T-helper 1 cell treated with Interleukin-12 subunit alpha and Interleukin-12 subunit beta and Interleukin-4 antibody, amounts not matched to agents 30 ng/mL and 1 ng/mL, for 36 hours (primary cell): ENCODE measurements around the gene PKDCC. TPM values are rescaled to one million over a fixed set of nuclear protein-coding genes. Genes with fewer than 3 reads are reported as not detected.
"Not testable (repeated sequence)": the region's sequence is repeated elsewhere in the genome, so short reads cannot be mapped to it uniquely, and the experiment has no call there.

Experiments used
- intact Hi-C: fragments of 100-400 bp; cut with micrococcal nuclease; formaldehyde crosslinking; loops from one replicate; pipeline ENCODE4 v1.15.1; 2024
- total RNA-seq: library from RNA; stranded (reverse); gene quantifications from 2 replicates; pipeline ENCODE4 v1.2.3, GENCODE V29; 2022

Gene PKDCC
- total RNA-seq, 1 donor from 2014 or later: not detected

DNA sequence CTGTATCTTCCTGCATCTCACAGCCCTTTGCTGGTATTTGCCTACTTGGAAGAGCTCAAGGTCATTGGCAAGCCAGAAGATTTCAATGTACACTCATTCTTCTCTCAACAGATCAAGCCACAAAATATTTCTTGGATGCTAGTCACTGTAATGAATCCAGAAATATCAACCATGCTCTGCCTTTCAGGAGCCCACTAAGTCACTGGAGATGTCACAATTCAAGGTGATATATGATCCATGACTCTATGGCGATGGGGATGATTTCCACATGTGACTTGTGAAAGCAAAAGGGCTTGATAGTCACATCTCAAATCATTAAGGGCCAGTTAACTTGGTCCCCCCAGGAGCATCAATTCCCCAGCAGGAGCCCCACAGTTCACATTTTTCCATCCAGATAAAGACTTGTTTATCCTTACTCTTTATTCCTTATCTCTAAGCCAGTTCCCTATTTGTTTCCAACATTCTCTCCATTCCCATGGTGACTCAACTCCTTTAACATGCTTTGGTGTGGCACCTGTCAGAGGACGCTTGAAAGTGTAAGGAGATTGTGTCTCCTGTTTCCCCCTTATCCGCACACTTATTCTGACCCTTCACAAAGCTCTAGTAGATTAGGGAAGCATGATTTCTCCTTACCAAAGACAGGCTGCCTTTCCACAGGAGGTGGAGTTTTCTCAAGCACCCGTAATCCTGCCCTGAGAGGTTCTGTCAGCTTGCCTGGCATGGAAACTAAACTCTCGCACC is 15.8 kb downstream of the PKDCC start:
- intact Hi-C loops: no loop called here

DNA sequence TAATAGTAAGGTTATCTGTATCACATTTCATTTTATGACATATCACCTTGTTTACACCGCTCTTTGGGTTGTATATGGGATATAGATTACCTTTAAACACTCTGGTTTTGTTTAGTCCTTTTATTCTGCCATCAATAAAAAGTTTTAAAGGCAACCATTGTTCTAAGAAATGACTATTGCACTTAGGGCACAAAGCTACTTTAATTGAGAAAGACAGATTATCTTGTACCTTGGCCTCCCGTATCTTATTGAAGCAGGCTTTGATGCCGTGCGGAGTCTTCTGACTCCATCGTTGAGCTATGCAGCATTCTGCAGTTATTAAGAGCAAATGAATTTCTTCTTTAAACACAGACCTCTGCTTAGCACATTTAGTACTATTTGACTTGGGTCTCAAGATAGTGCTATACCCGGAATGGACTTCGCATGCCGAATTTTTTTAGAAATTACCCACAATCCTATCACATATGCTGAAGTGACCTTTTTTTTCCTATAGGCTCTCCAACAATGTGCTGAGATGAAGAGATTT is 16.7 kb downstream of the PKDCC start:
- intact Hi-C loops: no loop called here

DNA sequence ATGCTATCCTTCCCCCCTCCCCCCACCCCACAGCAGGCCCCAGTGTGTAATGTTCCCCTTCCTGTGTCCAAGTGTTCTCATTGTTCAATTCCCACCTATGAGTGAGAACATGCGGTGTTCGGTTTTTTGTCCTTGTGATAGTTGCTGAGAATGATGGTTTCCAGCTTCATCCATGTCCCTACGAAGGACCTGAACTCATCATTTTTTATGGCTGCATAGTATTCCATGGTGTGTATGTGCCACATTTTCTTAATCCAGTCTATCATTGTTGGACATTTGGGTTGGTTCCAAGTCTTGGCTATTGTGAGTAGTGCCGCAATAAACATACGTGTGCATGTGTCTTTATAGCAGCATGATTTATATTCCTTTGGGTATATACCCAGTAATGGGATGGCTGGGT is 17.9 kb downstream of the PKDCC start:
- intact Hi-C loops: not testable (repeated sequence)

DNA sequence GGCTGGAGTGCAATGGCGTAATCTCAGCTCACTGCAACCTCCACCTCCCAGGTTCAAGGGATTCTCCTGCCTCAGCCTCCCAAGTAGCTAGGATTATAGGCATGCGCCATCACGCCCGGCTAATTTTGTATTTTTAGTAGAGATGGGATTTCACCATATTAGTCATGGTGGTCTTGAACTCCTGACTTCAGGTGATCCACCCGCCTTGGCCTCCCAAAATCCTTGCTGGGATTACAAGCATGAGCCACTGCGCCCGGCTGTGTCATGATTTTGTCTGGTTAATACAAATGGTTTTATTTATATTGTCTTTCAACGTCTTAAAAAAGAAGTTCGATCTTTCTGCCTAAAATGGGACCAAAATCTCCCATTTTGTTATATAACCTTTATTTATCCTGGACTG is 19.2 kb downstream of the PKDCC start:
- intact Hi-C loops: not testable (repeated sequence)

DNA sequence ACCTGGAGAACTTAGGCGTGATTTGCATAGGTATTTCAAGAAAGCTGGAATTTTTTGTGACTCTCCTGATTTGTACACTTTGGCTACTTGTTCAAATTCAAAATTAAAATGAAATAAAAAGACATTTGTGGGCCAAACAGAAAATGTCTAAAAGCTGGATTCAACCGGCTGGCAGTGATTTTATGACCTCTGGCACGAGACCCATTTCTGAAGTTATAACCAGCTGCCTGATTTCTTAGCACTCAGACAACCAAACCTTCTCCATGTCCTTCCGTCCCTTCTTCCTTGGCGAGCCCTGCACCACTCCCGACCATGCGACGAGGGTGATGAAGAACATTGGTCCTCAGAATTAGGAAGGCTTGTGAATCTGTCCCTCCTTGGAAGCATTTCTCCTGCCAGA is 19.7 kb downstream of the PKDCC start:
- intact Hi-C loops: no loop called here

DNA sequence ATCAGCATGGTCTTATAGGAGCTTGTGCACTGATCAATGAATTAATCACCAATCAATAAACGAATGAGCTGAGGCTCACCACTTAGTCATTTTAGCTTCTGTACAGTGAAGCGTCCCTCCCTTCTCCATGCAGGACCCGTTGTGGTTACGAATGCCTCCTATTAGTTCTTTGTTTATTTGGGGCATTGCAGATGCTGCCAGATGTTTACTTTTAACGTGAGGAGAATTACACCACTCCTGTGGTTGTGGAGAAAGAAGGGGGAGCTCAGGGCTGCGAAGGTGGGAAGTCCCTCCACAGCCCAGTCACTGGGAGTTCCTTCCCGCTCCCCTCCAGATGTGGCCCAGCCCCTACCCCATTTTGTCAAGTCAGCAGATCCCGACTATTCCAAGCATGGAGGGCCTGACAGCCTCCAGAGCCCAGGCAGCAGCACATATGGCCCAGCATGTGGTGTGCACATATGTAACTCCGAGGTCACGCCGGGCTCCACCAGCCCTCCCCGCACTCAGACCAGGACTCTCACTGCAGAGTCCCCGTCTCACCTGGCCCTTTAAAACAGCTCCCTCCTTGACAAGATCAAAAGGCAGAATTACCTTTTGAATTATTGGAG is 20.9 kb downstream of the PKDCC start:
- intact Hi-C loops: no loop called here

DNA sequence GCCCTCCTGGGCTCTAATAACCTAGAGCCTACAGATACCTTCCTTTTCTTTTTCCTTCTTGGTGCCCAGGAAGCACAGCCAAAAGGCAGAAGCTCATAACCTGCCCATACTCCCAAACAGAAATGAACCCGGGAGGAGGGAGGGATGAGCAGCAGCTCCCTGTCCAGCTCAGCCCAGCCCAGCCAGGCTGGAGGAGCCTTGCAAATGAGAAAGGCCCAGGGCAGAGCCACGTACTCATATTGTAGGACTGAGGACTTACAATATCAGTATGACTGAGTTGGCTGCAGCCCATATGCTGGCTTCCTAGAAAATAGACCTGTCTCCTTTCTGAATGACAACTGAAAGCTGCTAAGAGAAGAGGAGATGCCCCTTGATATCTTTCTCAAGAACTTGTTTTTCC is 21.7 kb downstream of the PKDCC start:
- intact Hi-C loops: no loop called here

DNA sequence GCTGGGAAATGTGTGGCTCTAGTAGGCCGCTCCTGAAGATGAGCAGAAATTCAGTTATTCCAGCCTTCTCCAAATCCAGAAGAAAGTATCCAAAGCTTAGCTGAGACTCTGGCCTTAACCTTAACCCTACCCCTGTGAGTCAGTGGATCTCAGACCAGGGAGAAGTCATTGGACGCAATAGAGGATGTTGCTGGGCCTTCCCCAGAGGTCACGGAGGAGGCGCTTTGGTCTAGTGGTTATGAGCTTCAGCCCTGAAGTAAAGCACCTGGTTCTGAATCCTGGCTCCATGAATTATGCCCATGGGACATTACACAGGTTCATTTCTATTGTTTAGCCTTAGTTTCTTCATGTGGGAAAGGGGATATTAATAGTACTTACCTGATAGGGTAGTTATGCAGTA is 24.0 kb downstream of the PKDCC start:
- intact Hi-C loops: no loop called here

DNA sequence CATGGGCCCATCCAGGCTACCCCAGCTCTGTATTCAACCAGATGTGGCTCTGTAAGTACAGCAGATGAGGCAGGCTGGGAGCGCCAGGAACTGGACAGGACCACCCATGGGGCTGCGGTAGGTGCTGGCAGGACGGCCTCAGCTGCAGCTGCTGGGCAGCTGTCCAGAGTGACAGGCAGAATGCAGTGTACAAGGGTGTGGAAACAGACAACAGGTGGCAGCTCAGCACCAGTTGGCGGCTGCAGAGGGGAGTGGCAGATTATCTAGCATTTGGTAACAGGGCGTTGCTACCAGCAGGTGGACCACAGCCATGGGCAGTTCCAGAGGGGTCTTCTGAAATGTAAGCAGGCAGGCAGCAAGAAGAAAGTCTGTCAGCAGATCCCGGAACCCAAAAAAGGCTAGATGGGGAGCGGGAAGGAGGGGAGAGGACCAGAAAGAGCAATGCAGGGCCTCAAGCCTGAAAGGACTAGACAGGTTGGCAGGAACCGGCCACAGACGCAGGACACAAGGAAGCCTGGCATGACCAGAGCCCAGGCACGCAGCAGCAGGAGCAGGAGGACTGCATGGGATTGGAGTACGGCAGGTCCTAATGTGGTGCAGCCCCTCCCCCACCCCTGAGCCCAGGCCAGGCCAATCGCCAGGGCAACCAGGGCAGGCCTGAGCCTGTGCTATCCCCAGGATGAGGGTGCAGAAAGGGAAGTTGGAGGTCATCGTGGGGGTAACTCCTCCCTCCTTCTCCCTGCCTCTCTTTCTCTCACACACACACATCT is 24.7 kb downstream of the PKDCC start:
- intact Hi-C loops: no loop called here

DNA sequence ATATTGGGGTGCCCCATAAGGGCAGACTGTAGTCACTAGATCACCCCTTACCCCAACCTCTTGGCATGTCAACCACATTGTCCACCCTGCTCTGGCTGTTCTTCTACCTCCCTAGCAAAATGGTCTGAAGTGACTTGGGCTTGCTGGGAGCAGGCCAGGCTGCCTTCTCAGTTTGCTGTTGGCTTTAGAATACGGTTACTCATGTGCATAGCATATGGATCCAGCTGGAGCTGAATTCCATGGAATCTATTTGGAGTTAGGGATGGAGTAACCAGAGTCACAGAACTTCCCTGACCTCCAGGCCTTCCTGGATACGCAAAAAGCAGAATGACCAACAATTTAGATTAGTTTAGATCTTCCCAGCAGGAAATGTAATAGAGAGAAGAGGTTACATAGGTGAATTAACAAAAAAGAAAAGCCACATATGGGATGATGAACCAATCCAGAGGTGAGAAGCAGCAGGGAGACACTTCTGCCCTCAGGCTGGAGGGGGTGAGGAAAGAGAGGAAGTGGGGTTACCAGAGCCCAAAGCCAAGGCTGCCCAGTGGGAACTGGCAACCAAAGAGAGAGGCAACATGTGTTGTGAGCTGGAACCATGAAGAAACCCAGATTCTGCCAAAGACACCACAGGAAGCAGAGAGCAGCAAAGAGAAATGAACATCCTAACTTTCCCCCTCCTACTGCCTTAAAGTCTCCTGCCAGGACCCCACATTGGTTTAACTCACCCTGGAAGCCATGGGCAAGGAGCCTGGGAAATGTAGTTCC is 26.1 kb downstream of the PKDCC start:
- intact Hi-C loops: no loop called here

DNA sequence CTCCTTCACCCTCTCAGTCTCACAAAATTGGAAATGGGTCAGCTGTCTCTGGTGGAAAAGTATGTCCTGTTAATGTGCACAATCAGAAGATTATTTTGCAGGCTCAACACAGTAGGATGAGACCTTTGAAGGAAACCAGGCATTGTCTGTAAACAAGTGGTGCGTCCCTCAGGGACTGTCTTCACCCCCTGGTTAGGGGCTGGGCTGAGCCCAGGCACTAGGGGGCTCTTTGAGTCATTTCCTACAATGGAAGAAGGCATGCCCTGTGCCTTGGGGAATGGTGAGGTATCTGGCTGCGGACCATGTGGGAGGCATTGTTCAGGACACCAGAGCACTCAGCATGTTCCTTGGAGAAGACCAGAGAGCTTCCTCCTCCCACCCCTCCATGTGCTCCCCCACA is 26.8 kb downstream of the PKDCC start:
- intact Hi-C loops: no loop called here

DNA sequence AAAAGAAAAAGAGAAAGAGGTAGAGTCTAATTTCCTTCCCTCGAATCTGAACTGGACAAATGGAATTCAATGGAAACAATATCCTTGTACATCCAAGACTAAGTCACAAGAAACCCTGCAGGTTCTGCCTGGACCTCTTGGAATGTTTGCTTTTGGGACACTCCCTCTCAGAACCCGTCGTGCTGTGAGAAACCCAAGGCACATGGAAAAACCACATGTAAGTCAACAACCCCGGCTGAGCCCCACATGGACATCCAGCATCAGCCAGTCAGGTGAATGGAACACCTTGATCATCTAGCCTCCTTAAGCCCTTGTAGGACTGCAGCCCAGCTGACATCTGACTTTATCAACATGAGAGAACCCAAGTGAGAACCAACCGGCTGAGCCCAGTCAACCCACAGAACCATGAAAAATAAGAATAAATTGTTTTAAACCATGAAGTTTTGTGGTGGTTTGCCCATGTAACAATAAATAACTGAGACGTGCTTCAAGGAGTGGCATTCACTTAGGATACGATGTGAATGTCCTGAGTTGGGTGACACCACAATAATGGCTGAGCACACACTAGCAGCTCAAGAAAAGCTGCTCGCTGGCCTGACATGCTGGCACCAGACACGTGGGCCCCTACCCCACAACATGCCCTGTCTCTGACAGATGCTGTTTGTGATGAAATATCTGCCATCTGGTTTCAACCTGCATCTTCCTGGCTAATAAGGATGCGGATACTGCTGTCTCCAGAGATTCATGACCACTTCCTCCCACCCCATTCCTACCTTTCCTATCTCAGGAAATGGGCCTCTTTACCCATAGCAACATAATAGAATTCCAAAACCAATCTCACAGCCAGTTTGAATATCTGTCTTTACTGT is 28.8 kb downstream of the PKDCC start:
- intact Hi-C loops: no loop called here

DNA sequence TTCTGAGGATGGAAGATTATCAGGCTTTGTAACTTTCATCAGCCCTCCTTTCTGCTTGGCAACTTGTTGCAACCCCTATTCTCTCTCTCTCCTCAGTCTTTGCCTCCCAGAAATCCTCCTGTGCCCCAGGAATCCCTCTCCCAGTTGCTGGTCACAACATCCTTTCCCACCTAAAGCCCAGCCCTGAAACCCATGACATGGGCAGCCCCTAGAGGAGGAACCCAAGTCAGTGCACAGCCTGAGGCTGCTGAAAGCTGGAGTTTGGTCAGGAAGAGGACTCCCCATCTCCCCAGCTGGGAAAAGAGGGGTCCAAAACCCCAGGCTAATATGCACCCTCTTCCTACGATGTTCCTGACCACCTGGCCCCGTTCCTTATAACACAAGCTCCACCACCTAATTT is 29.5 kb downstream of the PKDCC start:
- intact Hi-C loops: no loop called here

DNA sequence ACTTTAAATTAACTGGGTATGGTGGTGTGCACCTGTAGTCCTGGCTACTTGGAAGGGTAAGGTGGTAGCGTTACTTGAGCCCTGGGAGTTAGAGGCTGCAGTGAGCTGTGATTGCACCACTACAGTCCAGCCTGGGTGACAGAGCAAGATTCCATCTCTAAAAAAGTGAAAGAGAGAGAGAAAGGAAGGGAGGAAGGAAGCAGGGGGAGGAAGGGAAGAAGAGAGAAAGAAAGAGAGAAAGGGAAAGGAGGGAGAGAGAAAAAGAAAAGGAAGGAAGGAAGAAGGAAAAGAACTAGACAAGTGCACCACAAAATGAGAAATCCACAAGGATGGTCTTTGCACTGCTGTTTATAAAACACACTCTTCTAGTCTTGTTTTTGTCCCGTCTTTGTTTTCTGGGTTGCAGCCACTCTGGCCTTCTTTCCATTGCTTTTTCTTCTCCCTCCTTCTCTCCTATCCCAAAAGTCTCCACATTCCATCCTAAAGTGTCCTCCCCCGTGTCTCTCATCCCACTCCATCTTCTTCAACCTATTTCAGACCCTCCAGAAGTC is 32.0 kb downstream of the PKDCC start:
- intact Hi-C loops: no loop called here

DNA sequence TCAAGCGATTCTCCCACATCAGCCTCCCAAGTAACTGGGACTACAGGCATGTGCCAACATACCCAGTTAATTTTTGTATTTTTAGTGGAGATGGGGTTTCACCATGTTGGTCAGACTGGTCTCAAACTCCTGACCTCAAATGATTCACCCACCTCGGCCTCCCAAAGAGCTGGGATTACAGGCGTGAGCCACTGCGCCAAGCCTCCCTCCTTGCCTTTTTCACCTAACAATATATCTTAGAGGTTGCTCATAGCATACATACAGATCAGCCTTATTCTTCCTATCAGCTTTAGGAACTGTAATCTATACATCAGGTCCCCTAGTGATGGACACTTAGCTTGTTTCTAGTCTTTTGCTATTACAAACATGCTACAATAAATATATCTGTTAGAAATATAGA is 33.3 kb downstream of the PKDCC start:
- intact Hi-C loops: not testable (repeated sequence)

DNA sequence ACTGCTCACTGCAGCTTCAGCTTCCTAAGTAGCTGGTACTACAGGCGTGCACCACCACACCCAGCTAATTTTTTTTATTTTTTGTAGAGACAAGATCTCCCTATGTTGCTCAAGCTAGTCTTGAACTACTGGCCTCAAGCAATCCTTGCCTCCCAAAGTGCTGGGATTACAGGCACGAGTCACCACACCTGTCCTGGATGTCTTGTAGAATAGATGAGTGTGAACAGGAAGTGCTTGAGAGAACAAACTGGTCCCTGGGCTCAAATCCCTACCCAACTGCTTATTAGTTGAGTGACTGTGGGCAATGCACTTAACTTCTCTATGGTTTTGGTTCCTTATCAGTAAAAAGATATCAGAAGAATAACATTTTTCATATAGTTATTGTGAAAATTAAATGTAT is 34.2 kb downstream of the PKDCC start:
- intact Hi-C loops: no loop called here

DNA sequence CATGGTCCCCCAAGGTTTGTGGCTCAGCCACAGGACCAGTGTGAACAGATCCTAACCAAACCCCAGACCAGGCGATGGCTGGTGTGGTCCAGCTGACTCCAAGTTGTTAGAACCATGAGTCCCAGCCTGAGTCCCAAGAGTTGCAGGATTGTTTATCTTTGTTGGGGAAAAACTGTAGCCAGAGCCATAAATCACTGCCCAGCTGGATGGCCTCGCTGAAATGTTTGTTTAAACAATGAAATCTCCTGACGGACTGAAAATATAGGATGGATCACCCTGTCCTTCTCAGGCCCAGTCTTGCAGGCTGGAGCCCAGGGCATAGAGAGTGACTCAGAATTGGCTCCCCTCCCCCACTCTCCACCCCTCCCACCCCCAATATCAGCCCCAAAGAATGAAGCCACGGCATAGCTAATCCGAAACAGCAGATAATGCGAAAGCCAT is 36.4 kb downstream of the PKDCC start:
- intact Hi-C loops: no loop called here

DNA sequence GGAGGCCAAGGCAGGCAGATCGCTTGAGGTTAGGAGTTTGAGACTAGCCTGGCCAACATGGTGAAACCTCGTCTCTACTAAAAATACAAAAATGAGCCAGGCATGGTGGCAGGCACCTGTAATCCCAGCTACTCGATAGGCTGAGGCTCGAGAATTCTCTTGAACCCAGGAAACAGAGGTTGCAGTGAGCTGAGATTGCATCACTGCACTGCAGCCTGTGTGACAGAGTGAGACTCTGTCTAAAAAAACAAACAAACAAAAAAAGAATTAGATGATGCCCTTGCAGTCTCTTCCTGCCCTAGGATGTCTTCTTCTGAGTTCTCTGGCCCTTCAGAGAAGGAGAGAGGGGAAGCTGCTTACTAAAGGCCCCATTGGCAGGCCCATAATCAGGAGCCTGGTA is 37.2 kb downstream of the PKDCC start:
- intact Hi-C loops: not testable (repeated sequence)

DNA sequence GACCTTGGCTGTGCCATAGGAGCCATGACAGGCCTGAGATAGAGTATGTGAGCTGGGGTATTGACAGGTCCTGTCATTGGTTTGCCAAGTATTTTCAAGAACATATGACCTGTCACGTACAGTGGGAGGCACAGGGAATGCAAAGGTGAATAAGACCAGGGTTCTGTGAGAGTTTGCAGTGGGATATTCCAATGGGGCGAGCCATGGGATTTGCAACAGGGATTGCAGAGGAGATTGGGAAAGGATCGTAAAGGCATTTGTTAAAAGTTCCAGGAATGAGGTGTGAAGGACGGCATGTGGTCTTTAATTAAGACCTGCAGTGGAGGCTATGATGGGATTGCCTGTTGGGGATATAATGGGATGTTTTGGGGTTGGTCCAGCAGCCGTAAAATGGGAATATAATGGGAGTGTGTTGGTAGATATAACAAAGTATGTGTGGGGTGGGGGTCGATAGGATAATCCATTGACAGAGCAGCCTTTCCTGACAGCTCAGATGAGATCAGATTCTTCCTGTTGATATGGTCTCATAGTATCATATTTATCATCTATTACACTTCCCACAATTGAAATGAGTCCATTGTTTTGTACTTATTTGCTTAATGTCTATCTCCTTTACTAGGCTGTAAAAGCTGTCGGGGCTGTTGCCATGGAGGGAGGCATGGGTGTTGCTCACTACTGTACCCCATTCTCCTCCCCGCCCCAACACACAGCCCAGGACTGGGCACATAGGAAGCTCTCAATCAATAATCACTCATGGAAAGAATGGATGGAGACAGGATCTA is 38.1 kb downstream of the PKDCC start:
- intact Hi-C loops: loop anchor here (1.0 to 2.0 kb wide), 6 partner anchors 217 to 671 kb away; partner anchors contain the start of gene COX7A2L
